LNCaP clone FGC (cell line): ENCODE measurements around the gene SRSF9.

Experiments used
- DNase-seq: peaks from one replicate; pipeline ENCODE4 v3.0.0-alpha.2; 2011; ENCODE audit warnings: low read depth
- H3K4me3 ChIP-seq: 2 replicates; pipeline ENCODE4 v1.5.1; 2011; ENCODE audit warnings: mild to moderate bottlenecking, low read depth, low read length, control low read depth
- CTCF ChIP-seq: IDR thresholded peaks from 2 replicates; pipeline ENCODE4 v1.5.1; 2012; ENCODE audit warnings: mild to moderate bottlenecking; ENCODE audit not compliant: control insufficient read depth, insufficient read depth; ENCODE audit errors: extremely low read depth

Gene SRSF9

GRCh38 chr12:120421701-120422100 is 47.8 kb downstream of the SRSF9 start:
- no peak overlapping the region for H3K4me3 ChIP-seq
- no peak for TF ChIP-seq CTCF
- DNase-seq, result no peak

GRCh38 chr12:120417917-120418580 is 51.5 kb downstream of the SRSF9 start:
- DNase-seq, result no peak
- no peak for TF ChIP-seq CTCF

DNA sequence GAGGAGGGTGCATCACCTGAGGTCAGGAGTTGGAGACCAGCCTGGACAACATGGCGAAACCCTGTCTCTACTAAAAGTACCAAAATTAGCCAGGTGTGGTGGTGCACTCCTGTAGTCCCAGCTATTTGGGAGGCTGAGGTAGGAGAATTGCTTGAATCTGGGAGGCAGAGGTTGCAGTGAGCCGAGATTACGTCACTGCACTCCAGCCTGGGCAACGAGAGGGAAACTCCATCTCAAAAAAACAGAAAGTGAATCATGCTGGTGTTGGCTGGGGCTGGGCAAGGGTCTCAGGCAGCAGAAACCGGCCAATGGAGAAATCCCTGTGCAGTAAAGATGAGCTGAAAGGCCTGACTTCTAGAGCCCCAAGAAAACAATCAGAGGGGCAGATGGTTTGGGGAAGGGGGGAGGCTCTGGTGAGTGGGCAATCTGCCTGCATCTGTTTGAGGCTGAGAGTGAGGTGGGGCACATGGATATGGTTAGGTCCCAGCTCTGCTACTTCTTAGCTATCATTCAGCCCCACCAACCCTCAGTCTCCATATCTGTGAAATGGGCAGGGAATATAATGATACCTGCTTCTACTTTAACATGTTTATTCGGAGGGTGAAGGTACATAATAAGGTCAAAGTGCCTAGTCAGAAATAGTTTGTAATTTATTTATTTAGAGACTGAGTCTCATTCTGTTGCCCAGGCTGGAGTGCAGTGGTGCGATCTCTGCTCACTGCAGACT is 52.9 kb downstream of the SRSF9 start:
- TF ChIP-seq CTCF, result no peak
- DNase-seq, result no peak
- no peak overlapping the region for H3K4me3 ChIP-seq

More at GRCh38 chr12:120417917-120418580, 51.5 kb downstream of the SRSF9 start:
- no peak overlapping the region for H3K4me3 ChIP-seq

- TF ChIP-seq CTCF, result no peak
- H3K4me3 ChIP-seq, result no peak overlapping the region
- no peak for DNase-seq
Measured at GRCh38 chr12:120413901-120414695, 55.5 kb downstream of the SRSF9 start.

- H3K4me3 ChIP-seq, result no peak overlapping the region
- TF ChIP-seq CTCF, result no peak
- no peak for DNase-seq
Measured at GRCh38 chr12:120412421-120412820, 57.1 kb downstream of the SRSF9 start.
